ENCODE data around the gene WDR59. TPM values are rescaled to one million over a fixed set of nuclear protein-coding genes. Genes with fewer than 3 reads are reported as not detected.

Gene WDR59
- total RNA-seq, 1 donor from 2014 or later: 19.8 TPM

DNA sequence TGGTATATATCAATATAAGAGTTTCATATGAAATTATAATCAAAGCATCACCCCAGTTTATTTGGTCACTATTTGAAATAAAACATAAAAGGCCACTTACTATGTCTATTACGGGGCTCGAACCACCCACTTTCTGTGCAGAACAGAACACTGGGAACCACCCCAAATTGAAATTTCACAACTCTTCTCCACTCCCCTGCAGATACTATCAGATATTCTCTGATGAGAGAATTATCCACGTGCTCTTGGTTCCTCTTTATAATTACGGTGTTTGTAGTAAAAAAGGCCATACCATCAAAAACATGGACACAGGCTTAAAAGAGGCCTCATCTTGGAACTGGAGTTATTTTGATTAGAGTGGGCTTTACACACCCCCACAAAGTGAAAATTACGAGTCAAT, 82.8 kb downstream of the WDR59 start:
- no peak for DNase-seq (ENCODE audit: low read depth)

DNA sequence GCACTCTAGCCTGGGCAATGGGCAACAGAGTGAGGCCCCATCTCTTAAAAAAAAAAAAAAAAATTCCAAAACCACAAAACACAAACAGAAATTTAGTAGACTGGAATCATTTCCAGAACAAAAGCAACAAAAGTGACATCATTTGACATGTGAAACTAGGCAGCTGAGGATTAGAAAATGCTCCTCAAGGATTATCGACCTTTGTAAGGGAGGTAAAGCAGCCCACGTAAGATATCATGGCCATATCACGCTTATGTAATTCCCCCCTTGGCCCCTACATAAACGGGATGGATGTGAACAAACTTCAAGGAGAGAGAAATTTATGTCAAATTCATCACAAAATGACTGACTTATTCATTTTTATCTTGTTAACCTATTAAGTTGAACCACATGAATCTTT, 83.3 kb downstream of the WDR59 start:
- no peak for DNase-seq (ENCODE audit: low read depth)

- no peak for DNase-seq (ENCODE audit: low read depth)
These were observed 85.1 kb downstream of the WDR59 start for GRCh38 chr16:74899816-74900215.

- no peak for DNase-seq (ENCODE audit: low read depth)
These were observed 86.3 kb downstream of the WDR59 start for GRCh38 chr16:74898659-74899058.

- peak; percentile 65 for DNase-seq (ENCODE audit: low read depth)
These were observed 88.2 kb downstream of the WDR59 start for GRCh38 chr16:74896389-74897370.

GRCh38 chr16:74893541-74893940, 91.4 kb downstream of the WDR59 start:
- DNase-seq (ENCODE audit: low read depth): no peak

DNA sequence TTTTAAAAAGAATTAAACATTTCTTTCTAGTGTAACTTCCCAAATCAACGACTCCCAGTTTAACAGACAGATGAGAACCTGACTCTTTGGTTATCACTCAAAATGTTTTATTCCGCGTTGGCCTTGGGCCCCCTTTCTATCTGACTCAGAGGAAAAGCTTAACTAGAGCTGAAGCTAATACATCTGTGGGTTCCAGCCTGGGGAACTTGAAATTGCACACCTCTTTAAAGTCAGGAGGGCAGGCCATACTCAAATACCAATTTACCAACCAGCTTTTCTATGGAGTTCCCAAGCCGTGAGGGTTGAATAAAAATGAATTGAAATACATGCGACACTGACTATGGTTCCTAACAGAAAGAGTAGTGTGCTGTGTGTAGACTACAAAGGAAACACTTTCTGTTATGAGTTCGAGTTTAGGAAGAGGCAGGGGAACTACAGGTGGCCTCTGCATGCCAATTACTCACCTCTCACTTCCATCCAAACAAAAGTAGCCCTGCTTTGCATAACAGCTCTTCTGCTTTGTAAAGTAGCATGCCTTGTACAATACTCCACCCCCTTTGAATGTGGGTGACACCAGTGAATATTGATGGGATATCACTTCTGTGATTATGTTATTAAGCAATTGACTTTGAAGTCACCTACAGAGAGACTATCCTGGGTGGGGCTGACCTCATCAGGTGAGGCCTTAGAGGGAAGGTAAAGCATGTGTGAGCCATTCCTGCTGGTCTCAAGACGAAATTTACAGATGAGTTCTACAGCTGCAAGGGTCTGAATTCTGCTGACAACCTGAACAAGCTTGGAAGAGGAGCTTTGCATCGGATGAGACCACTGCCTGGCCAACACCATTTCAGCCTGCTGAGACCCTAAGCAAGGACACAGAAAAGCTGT, 92.1 kb downstream of the WDR59 start:
- DNase-seq (ENCODE audit: low read depth): no peak

DNA sequence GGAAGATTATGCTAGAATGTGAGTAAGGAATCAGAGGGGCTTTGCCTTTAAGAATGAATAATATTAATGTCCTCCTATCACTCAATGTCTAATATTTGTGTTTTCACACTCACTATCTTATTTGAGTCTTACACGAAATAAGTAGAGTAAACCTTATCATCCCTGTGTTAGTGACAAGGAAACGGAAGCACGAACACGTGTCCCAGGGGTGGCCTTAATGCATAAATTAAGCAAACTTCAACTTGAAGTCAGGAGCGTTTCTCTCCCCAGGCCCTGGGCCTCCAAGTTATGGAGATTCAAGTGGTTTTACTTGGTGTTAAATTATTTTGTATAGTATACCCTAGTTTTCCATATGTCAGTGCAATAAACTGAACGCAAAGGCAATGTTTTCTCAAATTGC, 96.0 kb downstream of the WDR59 start:
- no peak for DNase-seq (ENCODE audit: low read depth)

DNA sequence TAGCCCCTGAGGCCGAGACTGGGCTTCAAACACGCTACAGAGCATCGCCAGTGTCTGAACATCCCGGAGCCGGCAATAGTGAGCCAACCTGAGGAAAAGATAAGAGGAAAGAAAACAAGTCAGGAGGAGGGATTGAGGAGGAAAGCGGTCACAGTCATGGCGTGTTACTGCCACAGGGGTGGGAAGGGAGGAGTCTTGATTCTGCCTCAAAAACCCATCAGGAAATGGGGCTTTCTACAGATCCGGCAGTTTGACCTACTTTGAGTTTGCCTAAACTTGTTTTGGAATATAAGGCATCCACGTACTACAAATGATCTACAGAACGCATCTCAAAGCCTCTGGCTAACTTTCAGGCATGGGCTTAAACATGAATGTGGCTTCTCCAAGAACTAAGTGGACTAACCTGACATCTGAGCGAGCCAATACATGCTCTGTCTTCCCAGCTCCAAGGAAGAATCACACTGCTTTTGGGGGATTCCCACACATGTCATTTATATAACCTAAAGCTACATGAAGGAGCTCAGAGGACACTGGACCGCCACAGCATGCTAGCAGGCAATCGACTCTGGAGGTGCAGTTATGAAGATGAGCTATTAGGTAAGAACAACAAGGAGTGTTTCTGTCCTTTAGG, 96.6 kb downstream of the WDR59 start:
- no peak for DNase-seq (ENCODE audit: low read depth)

DNA sequence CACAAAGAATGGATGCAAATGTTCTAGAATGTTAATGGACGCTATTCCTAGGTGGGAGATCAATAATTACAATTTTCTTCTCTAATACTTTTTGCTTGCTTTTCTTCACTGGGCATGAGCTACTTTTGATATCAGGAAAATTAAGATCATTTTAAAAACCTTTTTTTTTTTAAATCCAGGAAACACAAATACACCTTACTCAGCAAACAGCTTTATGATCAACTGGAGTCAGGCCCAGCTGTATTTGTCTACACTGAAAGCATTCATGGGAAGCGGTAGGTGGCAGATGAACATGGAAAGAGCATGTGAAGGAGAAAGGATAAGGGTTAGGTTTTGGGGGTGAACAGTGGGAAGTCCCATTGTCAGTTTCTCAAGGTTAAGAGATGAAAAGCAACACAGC, 97.8 kb downstream of the WDR59 start:
- DNase-seq (ENCODE audit: low read depth): no peak

DNA sequence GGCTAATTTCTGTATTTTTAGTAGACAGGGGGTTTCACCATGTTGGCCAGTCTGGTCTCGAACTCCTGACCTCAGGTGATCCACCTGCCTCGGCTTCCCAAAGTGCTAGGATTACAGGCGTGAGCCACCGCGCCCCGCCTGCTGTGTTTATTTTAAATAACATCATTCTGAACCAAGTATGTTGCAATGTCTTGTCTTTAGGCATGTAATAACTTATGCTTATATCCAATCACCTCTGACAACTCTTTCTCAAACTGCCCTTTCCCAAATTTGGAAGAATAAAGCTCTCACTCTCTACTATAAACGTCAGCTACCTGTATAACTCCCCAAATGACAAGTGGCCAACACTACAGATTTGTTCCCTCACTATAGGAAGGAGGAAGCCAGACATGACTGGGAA, 107.2 kb downstream of the WDR59 start:
- no peak for DNase-seq (ENCODE audit: low read depth)

GRCh38 chr16:74874912-74875546, 109.9 kb downstream of the WDR59 start:
- peak; percentile 21 for DNase-seq (ENCODE audit: low read depth)

DNA sequence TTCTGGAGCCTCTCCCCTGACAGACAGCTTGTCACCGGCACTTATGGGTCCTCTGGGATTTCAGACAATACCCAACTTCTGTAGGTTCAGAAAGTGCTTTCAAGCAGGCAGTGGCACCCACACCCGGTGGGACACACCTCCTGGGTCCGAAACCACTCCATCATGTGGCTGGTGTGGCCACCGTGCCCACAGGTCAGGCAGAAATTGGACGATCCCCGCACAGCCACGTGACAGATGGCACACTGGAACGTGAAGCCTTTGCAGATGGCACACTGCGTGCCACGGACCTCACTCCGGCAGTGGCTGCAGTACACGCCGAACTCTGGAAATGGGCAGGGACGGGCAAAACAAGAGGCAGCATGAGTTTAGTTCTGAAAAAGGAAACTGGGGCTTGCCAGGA, 110.8 kb downstream of the WDR59 start:
- DNase-seq (ENCODE audit: low read depth): no peak

DNA sequence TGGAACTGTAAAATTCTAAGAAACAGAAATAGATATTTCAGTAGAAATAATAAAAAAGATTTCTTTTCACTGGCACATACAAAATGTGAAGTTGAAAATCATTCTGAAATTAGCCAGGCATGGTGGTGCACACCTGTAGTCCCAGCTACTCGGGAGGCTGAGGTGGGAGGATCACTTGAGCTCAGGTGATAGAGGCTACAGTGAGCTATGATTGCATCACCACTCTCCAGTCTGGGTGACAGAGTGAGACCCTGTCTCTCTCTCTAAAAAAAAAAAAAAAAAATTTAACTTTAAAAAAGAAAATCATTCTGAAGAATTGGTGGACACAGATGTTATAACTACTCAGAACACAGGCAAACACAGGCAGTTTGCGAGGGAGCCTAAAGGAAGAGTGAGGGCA, 112.6 kb downstream of the WDR59 start:
- no peak for DNase-seq (ENCODE audit: low read depth)

- DNase-seq (ENCODE audit: low read depth): no peak
These were observed 113.3 kb downstream of the WDR59 start for GRCh38 chr16:74871608-74872007.

DNA sequence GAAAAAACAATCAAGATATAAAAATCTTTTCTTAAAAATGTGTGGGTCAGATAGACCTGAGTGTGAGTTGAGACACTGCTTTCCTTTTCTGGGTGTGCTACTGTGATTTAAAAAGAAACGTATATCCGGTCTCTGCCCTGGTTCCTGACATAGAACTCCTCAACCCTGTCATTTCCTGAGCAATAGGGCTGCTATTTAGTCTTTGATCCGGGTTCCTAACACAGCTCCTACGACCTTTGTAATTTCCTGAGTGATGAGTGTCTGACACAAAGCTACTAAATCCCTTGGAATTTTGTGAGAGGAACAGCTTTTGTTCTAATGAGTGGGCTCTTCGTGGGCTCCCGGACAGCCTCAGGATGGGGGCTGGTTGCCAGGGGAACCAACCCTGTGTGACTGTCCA, 116.4 kb downstream of the WDR59 start:
- DNase-seq (ENCODE audit: low read depth): peak; percentile 48

DNA sequence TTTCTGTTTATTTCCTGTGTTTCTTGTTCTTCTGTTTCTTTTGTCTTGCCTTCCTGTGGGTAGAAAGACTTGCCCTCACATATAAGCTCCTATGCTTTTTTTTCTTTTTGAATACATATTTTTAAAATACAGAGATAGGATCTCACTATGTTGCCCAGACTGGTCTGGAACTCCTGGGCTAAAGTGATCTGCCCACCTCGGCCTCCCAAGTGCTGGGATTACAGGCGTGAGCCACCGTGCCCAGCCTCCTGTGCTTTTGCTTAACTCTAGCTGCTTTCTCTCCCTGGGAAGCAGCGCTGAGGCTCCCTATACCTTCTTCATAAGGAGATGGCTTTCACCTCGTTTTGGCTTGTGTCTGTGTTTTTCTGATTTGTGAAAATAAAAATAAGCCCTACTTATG, 116.9 kb downstream of the WDR59 start:
- no peak for DNase-seq (ENCODE audit: low read depth)

DNA sequence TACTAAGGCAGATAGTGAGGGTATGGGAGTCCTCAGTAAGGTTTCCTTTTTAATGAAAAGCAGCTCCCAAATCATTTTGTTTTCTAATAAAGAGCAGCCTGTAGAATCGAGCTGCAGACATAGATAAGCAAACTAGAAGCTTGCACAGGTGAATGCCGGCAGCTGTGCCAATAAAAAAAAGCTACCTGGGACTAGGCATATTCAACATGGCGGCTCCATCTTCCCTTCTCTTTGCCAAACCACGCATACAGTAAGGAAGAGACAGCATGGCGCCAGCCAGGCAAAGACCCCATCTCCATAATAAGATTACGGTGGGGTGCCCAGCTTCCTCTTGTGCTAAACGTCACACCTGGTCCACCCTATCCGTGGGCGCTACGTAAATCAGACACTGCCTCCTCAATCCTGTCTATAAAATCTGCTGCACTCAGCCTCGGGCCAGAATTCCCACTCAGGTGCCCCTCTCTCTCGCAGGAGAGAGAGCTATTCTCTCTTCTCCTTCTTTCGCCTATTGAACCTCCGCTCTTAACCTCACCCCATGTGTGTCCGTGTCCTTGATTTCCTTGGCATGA, 117.6 kb downstream of the WDR59 start:
- no peak for DNase-seq (ENCODE audit: low read depth)

GRCh38 chr16:74865922-74866598, 118.9 kb downstream of the WDR59 start:
- peak; percentile 18 for DNase-seq (ENCODE audit: low read depth)

GRCh38 chr16:74862743-74863244, 122.1 kb downstream of the WDR59 start:
- peak; percentile 50 for DNase-seq (ENCODE audit: low read depth)

- DNase-seq (ENCODE audit: low read depth): no peak
These were observed 132.4 kb downstream of the WDR59 start for GRCh38 chr16:74852500-74852875.

All from renal cortical epithelial cell (primary cell).